ENCODE data around the gene TMEM8B.

TMEM8B gene

GRCh38 chr9:35847792-35848572, 19.0 kb downstream of the TMEM8B start:
- H3K4me3 ChIP-seq, result no peak overlapping the region
- TF ChIP-seq CTCF (IDR thresholded peaks at IDR 0.05), result no peak
- DNase-seq (ENCODE audit: low spot score), result no peak
- peak overlapping the region; percentile 24 to 61 for H3K27ac ChIP-seq

- no peak overlapping the region for H3K4me3 ChIP-seq
- TF ChIP-seq CTCF (IDR thresholded peaks at IDR 0.05), result no peak
- DNase-seq (ENCODE audit: low spot score), result peak; percentile 41
- no peak overlapping the region for H3K27ac ChIP-seq
Measured at GRCh38 chr9:35852267-35852815, 23.3 kb downstream of the TMEM8B start.

GRCh38 chr9:35852876-35853865, 24.1 kb downstream of the TMEM8B start:
- no peak for TF ChIP-seq CTCF (IDR thresholded peaks at IDR 0.05)
- DNase-seq (ENCODE audit: low spot score), result peak; percentile 56
- Histone ChIP-seq H3K4me3 (no peak overlapping the region), H3K27ac (no peak overlapping the region)

GRCh38 chr9:35854091-35854762, 25.2 kb downstream of the TMEM8B start:
- DNase-seq (ENCODE audit: low spot score), result peak; percentile 40
- no peak for TF ChIP-seq CTCF (IDR thresholded peaks at IDR 0.05)
- Histone ChIP-seq H3K27ac (no peak overlapping the region), H3K4me3 (no peak overlapping the region)

GRCh38 chr9:35856206-35856605, 27.2 kb downstream of the TMEM8B start:
- H3K4me3 ChIP-seq, result no peak overlapping the region
- no peak for DNase-seq (ENCODE audit: low spot score)
- no peak for TF ChIP-seq CTCF (IDR thresholded peaks at IDR 0.05)
- no peak overlapping the region for H3K27ac ChIP-seq

GRCh38 chr9:35856882-35857281, 27.9 kb downstream of the TMEM8B start:
- H3K4me3 ChIP-seq, result no peak overlapping the region
- H3K27ac ChIP-seq, result no peak overlapping the region
- no peak for TF ChIP-seq CTCF (IDR thresholded peaks at IDR 0.05)
- peak; percentile 29 for DNase-seq (ENCODE audit: low spot score)
